GM18508 (cell line): ENCODE measurements around the gene HSP90B1.

Experiments used
- ATAC-seq: cut with Tn5 transposase; IDR thresholded peaks from one replicate; pipeline ENCODE4 v1.9.1; 2021; ENCODE audit warnings: moderate number of reproducible peaks; ENCODE audit not compliant: insufficient read depth, unreplicated experiment

HSP90B1 gene

DNA sequence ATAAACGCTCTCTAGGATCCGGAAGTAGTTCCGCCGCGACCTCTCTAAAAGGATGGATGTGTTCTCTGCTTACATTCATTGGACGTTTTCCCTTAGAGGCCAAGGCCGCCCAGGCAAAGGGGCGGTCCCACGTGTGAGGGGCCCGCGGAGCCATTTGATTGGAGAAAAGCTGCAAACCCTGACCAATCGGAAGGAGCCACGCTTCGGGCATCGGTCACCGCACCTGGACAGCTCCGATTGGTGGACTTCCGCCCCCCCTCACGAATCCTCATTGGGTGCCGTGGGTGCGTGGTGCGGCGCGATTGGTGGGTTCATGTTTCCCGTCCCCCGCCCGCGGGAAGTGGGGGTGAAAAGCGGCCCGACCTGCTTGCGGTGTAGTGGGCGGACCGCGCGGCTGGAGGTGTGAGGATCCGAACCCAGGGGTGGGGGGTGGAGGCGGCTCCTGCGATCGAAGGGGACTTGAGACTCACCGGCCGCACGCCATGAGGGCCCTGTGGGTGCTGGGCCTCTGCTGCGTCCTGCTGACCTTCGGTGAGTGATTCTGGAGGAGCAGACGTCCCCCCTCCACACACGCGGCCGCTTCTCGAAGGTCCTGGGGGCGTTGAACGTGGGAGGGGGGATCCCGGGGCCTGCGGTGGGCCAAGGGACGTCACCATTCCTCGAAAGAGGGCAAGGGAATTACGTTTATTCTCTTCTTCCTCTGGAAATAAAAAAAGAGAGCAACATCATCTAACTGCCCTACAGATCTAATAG lies at the start of gene HSP90B1:
Gene HSP90B1 (plus strand): TSS at position 377 of the 753 bp plus-strand sequence. CDS start 106 bp downstream, at position 483.
- peak; percentile 42 for ATAC-seq

DNA sequence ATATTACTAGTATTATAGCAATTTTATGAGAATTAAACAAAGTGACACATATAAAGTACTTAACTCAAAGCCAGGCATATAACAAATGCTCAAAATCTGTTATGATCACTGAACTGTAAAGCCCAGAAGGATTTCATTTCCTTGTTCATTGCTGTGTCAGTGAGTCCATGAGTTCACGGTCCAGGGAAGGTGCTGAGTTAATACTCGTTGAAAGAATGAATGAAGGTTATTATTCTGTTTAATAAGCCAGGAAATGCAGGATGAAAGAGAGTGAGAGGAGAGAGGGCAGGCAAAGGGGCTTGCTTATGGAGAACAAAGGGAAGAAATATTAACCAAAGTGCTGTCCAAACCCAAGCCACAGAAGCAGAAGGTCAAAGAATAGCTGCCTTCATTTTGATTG lies 48.9 kb upstream of the HSP90B1 start:
- ATAC-seq, result no peak

DNA sequence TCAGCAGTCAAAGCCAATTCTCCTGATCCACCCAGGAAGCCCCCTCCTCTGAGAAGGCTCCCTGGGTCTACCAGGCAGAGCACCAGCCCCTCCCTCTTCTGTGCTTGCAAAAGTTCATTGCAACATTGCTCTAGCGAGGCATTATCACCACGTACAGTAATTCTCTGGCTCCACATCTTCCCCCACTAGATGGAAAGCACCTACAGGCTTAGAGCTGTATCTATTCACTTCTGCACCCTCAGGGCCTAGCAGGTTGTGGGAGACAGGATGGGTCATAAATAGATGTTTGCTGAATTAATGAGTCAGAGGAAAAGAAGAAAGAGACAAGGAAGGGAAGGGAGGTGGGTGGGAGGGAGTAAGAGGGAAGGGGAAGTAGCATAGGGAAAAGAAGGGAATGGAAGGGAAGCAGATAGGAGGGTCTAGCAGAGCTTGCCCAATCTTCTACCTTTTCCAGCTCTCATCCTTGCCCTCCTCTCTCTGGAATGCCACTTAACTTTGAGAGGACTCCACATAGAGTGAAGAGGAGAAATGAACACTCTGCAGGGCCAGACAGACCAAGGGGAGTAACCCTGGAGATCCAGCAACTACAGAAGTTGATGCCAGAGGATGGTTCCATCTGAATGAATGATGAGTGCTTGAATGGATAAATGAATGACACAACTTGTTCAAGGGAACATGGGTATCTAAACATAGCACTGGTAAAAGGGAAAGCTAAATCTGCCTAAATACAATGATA lies 47.2 kb upstream of the HSP90B1 start:
- no peak for ATAC-seq

DNA sequence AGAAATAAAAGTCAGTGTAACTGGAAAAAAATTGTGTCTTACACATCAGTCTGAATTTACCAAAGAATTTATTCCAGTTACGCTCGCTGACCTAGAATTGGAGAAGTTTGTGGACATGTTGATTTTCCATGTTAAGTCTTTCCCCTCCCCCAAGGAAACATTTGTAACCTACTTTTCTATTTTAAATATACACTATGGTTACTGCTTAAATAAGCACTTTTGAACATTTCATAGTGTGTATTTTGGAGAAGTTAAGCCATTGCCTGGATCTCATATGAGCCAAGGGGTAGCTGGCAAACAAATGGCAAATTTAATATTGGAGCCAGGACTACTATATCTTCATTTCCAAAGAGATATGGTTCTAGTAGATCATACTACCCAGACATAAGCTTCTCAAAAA lies 46.3 kb upstream of the HSP90B1 start:
- no peak for ATAC-seq

DNA sequence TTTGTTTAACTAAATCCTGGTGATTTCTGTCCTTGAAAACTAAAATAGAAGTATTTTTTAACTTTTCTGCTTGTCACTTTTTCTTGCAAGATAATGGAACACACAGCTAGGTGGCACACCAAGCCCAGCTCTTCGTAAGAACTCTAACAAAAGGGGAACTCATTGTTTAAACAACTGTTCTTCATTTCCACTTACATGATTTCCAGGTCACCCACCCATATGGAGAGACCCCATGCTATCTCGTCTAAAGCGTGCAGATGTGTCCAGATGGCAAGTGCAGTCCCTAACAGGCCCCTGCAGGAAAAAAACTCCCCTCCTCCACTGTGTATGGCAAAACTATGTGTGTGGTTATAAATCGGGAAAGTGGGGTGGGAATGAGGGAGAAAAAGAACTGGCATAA lies 45.9 kb upstream of the HSP90B1 start:
- ATAC-seq, result no peak

DNA sequence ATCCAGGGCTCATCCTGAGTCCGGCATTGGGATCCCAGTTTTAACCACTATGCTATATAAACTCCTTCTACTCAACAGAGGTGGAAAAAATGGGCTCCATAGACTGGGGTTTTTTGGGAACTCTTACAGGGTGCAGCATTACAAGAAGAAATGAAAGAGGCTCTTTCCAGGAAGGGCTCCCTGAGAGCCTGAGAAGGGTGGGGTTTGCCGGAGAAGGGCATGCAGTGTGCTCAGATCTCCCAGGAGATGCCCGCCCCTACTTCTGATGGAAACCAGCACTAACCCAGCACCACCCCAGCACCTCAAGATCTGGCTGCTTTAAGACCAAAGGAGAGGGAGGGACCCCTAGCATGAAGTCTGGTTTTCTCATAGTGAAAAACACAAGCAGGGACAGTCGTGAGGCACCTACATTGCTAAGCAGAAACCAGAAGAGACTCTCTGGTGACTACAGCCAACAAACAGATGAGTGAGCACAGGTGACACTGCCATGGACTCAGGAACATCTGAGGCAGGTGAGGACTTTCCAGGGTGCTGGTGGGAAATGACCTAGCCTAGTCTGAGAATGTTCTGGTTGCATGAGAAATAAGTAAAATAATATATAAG lies 43.9 kb upstream of the HSP90B1 start:
- no peak for ATAC-seq

DNA sequence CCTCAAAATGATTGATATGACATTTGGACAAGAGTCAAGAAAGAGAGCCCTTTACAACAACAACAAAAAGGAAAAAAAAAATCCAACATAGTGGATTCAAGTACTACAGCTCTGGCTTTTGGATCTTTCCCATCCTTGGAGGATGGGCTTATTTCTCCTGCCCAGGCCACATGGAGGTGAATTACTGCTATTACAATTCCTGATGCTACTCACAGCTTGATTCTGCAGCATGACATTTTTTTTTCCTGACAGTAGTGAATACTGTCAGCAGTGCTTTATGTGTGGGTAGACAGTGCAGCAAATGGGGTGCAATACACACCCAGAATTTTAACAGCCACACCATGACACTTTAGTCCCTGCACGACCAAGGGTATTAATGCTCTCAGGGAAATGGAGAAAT lies 42.5 kb upstream of the HSP90B1 start:
- no peak for ATAC-seq

DNA sequence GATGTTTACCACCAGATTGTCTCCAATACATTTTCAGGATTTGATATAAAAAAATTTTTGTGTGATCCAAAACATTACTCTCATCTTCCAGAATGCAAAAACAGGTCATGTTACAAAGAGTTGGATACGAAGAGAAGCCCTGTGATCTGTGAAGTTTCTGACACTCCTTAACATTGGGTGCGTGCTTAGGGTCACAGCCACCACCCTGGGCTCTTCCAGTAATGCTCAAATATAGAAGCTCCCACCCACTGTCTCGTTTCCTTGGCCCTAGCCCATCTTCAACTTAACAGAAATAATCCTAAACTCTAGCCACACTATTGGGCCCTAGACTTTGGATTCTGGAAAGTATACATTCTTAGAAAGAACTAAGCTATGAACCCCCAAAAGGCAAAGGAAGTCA lies 32.9 kb upstream of the HSP90B1 start:
- no peak for ATAC-seq

DNA sequence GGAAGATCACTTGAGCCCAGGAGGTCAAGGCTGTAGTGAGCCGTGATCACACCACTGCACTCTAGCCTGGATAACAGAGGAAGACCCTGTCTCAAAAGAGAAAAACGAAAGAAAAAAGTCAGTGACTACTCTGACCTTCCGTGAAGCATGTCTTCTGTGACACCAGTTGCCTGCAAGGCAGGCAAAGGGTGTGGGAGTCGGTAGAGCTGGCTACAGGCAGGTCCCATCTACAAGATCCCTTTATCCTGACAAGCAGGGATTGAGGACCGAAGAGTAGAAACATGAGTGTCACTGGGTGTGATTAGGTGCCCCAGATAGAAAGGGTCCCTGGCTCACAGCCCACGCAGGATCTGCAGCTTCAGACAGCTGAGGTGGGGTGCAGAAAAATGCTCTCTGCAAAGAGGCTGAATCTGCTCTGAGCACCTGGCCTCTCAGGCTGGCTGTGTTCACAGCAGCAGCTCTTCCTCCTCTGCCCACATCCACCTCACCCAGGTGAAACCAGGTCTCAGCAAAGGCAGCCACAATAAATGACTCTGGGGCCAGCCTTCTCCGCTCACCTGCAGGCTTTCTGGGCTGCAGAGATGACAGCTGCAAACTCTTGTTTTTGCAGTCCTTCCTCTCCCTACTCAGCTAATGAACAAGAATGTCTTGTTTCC lies 28.6 kb upstream of the HSP90B1 start:
- no peak for ATAC-seq

DNA sequence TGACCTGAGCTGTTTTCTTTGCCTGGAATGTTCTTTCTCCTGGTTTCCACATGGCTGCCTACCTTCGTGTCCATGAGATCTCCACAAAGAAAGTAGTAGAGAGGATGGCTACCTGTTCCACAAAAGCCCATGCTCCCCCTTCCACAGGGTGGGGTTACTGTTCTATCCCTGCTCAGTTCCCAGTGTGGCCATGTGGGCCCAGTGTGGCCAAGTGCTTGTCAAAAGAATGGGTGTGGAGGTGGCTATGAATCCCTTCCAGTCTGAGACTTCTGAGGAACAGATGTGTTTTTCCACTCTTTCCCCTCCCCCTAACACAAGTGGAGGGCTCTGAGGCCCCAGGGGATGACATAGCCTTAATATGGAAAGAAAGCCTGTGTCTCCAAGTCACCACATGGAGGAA lies 26.2 kb upstream of the HSP90B1 start:
- no peak for ATAC-seq

DNA sequence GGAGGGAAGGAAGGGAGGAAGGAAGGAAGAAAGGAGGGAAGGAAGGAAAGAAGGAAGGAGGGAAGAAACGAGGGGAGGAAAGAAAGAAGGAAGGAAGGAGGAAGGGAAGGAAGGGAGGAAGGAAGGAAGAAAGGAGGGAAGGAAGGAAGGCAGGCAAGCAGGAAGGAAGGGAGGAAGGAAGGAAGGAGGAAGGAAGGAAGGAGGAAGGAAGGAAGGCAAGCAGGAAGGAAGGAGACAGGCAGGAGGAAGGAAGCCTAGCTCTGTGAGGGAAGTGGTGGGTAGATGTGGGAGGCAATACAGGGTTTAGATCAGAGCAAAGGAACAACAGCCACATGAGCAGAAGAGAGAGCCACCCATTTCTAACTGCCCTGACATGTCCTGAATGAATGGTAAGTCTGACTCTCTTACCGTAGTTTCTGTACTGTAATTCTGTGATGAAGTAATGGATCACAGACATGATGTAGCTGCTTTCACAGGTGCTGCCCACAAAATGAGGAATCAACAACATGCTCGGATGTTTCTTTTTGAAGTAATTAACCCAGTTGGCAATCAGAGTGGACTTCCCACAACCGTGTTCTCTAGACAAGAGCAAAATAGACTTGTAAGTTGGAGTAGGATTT lies 24.4 kb upstream of the HSP90B1 start:
- ATAC-seq, result no peak

DNA sequence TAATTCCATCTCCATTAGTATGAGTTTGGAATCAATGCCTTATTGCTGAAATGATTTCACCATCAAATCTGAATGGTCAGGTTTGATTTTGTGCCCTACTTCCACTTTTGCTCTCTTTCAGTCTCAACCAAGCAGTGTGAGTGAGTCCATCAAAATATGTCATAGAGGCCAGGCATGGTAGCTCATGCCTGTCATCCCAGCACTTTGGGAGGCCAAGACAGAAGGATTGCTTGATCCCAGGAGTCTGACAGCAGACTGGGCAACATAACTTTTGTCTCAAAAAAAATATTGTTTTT lies 22.0 kb upstream of the HSP90B1 start:
- no peak for ATAC-seq

DNA sequence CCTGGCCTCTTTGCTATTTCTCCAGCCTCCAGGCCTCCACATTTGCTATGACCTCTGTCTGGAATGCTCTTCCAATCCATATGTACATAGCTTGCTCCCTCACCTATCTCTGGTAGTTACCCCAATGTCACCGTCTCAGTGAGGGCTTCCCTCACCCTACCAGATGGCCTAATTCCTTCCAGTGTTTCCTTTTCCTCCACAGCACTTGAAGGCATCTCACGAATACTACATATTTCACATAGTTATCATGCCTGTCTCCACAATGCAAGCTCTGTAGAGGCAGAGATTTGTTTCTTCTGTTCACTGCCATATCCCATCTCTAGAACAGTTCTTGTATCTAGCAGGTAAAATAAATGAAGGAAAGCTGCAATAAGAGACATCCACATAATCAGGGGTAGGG lies 21.3 kb upstream of the HSP90B1 start:
- no peak for ATAC-seq

DNA sequence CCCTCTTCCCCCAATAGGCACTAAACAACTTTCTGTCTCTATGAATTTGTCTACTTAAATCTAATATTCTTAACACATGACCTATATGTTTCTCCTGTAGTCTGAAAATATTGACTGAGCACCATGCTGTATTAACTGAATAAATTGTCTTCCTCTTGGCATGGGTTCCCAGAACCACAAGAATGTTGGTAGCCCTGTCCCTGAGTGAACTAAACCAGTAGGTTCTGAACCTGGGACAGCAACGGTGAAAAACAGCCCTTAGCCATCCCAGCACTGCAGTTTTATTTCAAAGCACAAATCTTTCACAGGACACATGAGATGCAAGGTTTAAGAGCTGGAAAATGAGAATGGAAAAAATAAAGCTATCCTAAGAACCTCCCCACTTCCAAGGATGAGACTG lies 20.4 kb upstream of the HSP90B1 start:
- ATAC-seq, result no peak

DNA sequence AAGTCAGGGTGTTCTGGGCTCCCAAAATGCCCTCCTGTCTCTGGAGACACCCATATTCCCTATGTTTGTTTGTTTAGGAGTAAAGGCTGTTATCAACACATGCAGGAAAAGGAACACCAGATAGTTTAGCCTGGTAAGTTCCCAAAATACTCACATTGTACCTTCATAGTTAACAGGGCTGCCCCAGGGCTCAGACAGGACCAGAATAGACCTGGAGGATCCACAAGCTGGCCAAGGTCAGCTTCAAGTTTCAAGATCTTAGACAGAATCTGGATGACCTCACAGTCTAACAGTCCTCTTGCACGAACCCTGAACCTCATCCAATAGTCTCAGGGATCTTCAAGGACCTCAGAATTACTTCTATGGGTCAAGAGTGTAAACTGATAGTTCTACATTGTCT lies 18.1 kb upstream of the HSP90B1 start:
- no peak for ATAC-seq

DNA sequence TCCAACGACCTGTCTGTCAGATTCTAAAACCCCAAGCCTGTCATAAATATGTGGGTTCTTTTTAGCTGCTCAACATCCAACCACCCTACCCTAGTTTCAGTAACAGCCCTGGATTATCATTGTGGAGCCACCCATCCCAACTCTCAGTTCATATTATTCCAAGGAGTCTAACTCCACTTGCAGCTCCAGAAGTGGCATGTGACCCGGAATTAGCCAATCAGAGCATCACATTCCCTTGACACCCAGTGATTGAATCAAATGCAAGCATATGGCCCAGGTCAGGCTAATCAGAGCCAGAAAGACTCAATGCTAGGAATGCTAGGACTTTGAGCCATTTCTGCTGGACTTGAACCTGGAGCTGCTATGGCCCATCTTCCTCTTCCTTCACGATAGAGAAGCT lies 17.1 kb upstream of the HSP90B1 start:
- ATAC-seq, result no peak

DNA sequence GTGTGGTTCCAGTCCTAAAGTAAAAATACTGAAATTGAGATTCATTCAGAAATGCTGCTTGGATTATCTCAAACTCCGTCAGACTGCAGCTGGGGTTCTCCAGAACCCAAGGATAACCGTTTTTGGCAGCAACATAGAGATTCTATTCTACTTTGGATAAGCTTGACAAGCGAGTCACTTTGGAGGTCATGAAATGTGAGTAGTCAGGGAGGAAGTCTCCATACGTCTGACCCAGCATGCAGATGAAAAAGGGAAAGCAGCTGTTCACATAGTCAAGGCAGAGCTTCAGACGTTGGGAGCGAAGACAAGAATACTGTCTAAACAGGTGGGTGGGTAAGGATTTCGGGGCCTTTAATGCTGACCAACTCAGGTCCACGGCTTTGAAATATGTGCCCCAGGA lies 14.9 kb upstream of the HSP90B1 start:
- ATAC-seq, result no peak

DNA sequence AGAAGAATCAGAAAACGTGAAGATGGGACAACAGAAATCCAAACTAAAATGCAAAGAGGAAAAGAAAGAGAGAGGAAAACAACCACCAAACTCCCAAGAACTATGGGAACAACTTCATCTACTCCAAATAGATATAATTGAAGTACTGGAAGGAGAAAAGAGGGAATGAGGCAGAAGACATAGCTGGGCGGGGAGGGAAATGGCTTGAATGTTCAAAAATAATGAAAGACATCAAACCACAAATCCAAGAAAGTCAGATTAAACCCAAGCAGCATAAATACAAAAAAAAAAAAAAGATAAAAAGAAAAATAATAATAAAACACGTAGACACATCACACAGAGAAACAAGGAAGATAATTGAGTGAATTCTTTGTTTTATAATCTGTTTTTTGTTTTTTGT lies 12.3 kb upstream of the HSP90B1 start:
- no peak for ATAC-seq

DNA sequence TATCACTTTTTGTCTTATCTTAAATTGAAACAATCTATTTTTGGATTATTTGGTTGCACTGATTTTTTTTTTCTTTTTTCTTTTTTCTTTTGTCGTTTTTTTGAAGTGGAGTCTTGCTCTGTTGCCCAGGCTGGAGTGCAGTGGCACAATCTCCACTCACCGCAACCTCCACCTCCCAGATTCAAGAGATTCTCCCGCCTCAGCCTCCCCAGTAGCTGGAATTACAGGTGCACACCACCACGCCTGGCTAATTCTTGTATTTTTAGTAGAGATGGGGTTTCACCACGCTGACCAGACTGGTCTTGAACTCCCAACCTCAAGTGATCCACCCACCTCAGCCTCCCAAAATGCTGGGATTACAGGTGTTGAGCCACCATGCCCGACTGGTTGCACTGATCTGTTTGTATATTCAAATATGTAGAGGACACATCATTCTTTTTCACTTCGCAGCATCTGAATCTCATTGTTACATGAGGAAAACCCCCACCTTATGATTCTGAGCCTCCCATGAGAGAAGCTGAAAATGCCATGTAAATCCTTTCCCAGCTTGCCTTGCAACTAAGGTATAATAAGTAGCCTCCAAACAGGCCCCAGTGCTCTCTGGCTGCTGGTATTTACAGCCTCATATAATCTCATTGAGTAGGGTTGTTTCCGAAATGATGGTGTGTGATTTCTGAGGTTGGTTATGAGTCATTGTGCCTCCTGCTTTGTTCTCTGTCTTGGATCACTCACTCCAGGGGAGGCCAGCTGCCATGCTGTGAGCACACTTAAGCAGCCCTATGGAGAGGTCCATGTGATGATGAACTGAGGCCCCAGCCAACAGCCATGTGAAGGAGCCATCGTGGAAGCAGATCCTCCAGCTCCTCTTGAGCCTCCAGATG lies 5.2 kb upstream of the HSP90B1 start:
- peak; percentile 39 for ATAC-seq

DNA sequence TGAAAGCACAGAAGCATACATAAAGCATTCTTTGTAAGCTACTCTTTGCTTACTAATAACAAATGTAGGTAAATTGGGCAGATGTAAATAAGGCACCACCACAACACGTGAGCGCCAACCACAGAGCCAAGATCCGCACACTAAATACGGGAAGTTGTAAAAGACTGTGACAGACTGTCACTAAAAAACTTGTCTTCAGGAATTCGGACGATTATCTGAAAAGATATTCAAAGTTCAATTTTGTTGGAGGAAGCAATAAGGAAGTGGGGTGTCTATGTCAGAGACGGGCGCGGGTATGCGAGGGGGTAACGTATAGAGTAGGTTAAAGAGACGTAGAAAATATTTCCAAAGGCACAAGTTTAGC lies 1.5 kb upstream of the HSP90B1 start:
- ATAC-seq, result no peak
